ENCODE results near the gene COPS6.

DNA sequence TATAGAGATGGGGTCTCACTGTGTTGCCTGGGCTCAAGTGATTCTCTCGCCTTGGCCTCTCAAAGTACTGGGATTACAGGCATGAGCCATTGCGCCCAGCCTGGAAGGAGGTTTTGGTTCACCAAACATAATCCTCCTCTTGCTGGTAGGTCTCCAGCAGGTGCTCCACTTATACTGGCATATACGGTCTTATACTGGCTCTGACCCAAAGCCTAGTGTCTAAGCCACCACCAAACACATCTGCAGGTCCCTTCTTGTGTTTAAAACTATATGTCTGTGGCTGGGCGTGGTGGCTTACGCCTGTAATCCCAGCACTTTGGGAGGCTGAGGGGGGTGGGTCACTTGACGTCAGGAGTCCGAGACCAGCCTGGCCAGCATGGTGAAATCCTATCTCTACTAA, 43.4 kb downstream of the COPS6 start:
- TF ChIP-seq CTCF (IDR thresholded peaks at IDR 0.05) (no peak), POLR2A (IDR thresholded peaks at IDR 0.05) (no peak), EP300 (IDR thresholded peaks at IDR 0.05) (no peak)
